Fibroblast of peridontal ligament (primary cell): ENCODE data around the gene ADGRG6.

Experiments
- DNase-seq: peaks from one replicate; pipeline ENCODE4 v3.0.0-alpha.2; 2010; ENCODE audit errors: extremely low read depth

Gene ADGRG6

DNA sequence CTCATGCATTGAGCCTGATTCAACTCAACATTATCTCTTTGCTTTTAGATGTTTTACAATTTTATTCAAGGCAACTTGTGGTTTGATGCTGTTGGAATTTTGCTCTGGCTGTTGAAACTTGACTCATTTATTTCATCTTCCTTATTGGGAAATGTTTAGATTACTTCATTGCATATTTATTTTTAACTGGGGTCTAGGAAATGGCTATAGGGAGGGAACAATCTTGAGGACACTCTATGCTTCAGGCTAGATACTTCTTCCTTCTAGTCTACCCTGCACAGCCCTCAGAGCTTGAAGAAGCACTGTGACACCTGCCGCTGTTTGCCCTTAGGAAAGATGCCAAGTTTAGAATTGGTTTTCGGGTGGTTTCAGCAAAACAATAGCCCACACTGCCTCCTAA is 183.4 kb downstream of the ADGRG6 start:
- peak; percentile 66 for DNase-seq

DNA sequence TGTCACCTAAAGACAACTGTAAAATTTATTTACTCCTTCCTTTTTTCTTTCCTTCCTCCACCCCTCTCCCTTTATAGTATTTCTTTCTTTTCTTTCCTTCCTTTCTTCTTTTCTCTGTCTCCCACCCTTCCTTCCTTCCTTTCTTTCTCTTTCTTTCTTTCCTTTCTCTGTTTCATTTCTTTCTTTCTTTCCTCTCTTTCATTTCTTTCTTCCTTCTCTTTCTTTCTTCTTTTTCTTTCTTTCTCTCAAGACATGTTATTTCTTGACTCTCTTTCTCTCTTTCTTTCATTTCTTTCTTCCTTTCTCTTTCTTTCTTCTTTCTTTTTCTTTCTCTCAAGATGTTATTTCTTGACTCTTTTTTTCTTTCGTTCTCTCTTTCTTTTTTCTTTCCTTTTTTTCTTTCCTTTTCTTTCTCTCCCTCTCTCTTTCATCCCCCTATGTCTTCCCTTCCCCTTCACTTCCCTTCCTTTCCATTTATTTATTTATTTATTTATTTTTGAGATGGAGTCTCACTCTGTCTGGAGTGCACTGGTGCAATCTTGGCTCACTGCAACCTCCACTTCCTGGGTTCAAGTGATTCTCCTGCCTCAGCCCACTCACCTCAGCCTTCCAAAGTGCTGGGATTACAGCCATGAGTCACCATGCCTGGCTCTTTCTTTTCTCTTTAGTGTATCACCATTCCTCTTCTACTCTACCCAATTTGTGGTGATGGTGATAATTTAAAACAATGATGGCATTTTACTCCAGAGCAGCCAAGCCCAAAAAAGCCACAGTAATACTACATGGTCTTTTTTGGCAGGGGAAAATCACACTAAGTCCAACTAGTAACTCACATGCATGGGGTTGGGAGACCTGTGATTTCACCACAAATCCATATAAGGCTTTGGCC is 188.2 kb downstream of the ADGRG6 start:
- peak; percentile 81 for DNase-seq
